Hepatocyte (in vitro differentiated cells): ENCODE results near the gene CACHD1. TPM values are rescaled to one million over a fixed set of nuclear protein-coding genes. Genes with fewer than 3 reads are reported as not detected.

Experiments
- DNase-seq: peaks from one replicate; pipeline ENCODE4 v3.0.0-alpha.2; 2016; ENCODE audit warnings: low spot score
- H2AFZ ChIP-seq: fragments of 200-600 bp; sonication (generic); 2 replicates; pipeline ENCODE4 v1.6.0; 2016; ENCODE audit warnings: antibody characterized with exemption, mild to moderate bottlenecking
- H3K27ac ChIP-seq: fragments of 200-600 bp; sonication (generic); 2 replicates; pipeline ENCODE4 v1.5.1; 2016; ENCODE audit warnings: mild to moderate bottlenecking
- H3K27me3 ChIP-seq: fragments of 200-600 bp; sonication (generic); 2 replicates; pipeline ENCODE4 v1.6.1; 2016
- H3K36me3 ChIP-seq: fragments of 200-600 bp; sonication (generic); replicated peaks from 2 replicates; pipeline ENCODE4 v1.5.1; 2016; ENCODE audit warnings: low read depth; ENCODE audit not compliant: insufficient read depth
- H3K4me1 ChIP-seq: fragments of 200-600 bp; sonication (generic); 2 replicates; pipeline ENCODE4 v1.5.1; 2016; ENCODE audit warnings: mild to moderate bottlenecking, moderate library complexity; ENCODE audit not compliant: insufficient read depth
- H3K4me2 ChIP-seq: fragments of 200-600 bp; sonication (generic); 2 replicates; pipeline ENCODE4 v1.6.0; 2016
- H3K4me3 ChIP-seq: fragments of 200-600 bp; sonication (generic); 2 replicates; pipeline ENCODE4 v1.5.1; 2016; ENCODE audit warnings: mild to moderate bottlenecking
- H3K79me2 ChIP-seq: fragments of 200-600 bp; sonication (generic); 2 replicates; pipeline ENCODE4 v1.6.0; 2017; ENCODE audit warnings: mild to moderate bottlenecking
- H3K9me2 ChIP-seq: fragments of 200-600 bp; sonication (generic); replicated peaks from 2 replicates; pipeline ENCODE4 v1.6.0; 2017; ENCODE audit warnings: mild to moderate bottlenecking; ENCODE audit not compliant: insufficient read depth
- H3K9me3 ChIP-seq: fragments of 200-600 bp; sonication (generic); 2 replicates; pipeline ENCODE4 v1.5.1; 2016; ENCODE audit warnings: low read depth, mild to moderate bottlenecking
- H4K20me1 ChIP-seq: fragments of 200-600 bp; sonication (generic); 2 replicates; pipeline ENCODE4 v1.6.0; 2016; ENCODE audit warnings: mild to moderate bottlenecking; ENCODE audit not compliant: insufficient read depth, poor library complexity, severe bottlenecking
- CTCF ChIP-seq: fragments of 200-600 bp; sonication (generic); IDR thresholded peaks from 2 replicates; pipeline ENCODE4 v1.5.1; 2016; ENCODE audit warnings: antibody characterized with exemption, mild to moderate bottlenecking; ENCODE audit not compliant: poor library complexity
- EZH2 ChIP-seq: fragments of 200-600 bp; sonication (generic); IDR thresholded peaks from 2 replicates; pipeline ENCODE4 v1.6.1; 2016; ENCODE audit warnings: antibody characterized with exemption, mild to moderate bottlenecking, borderline replicate concordance
- EZH2phosphoT487 ChIP-seq: fragments of 200-600 bp; sonication (generic); IDR thresholded peaks from one replicate; pipeline ENCODE4 v1.6.1; 2018; ENCODE audit warnings: antibody characterized with exemption, mild to moderate bottlenecking, low read depth, moderate library complexity; ENCODE audit not compliant: unreplicated experiment, severe bottlenecking
- WGBS: methylation state at CpG from one replicate; pipeline ENCODE4 v1.1.6; 2016; ENCODE audit warnings: low lambda C conversion rate; ENCODE audit errors: missing lambda C conversion rate; 5-methylcytosine and 5-hydroxymethylcytosine counted together
- polyA plus RNA-seq: library from polyadenylated mRNA; unstranded; fragments of >200 nt; fragmentation: Nextera tagmentation; extraction: Ambion mirVana; gene quantifications from 2 replicates; pipeline ENCODE4 v1.2.1, GENCODE V29; 2016
- total RNA-seq: library from RNA; depleted of rRNA; stranded (reverse); fragments of >200 nt; gene quantifications from 2 replicates; pipeline ENCODE4 v1.2.3, GENCODE V29; 2014

CACHD1 gene
- total and polyA plus RNA-seq, 2 experiments from 2014 or later, result 23.8 to 39.7 TPM

GRCh38 chr1:64581135-64581842 lies 111.4 kb downstream of the CACHD1 start:
- H3K9me2 ChIP-seq, result no peaks in the 10 kb centered on the region
- H3K27me3 ChIP-seq, result no peaks in the 10 kb centered on the region
- 66% methylated on average over 3 of the region's 3 CpGs for WGBS
- TF ChIP-seq CTCF (no peak), EZH2 (no peak), EZH2phosphoT487 (no peak)
- H2AFZ ChIP-seq, result no peak overlapping the region
- H3K79me2 ChIP-seq, result peaks cover 55% of the 10 kb centered on the region
- H3K4me3 ChIP-seq, result no peak overlapping the region
- H3K4me1 ChIP-seq, result peaks cover 6% of the 10 kb centered on the region
- no peak for DNase-seq
- H3K36me3 ChIP-seq, result no peaks in the 10 kb centered on the region
- H3K27ac ChIP-seq, result no peak overlapping the region
- H3K4me2 ChIP-seq, result no peak overlapping the region
- H3K9me3 ChIP-seq, result no peaks in the 10 kb centered on the region
- H4K20me1 ChIP-seq, result peaks cover 17% of the 10 kb centered on the region

GRCh38 chr1:64581843-64582185 lies 111.9 kb downstream of the CACHD1 start:
- TF ChIP-seq CTCF (no peak), EZH2 (no peak), EZH2phosphoT487 (no peak)

GRCh38 chr1:64584479-64584878 lies 114.5 kb downstream of the CACHD1 start:
- Histone ChIP-seq H3K27me3 (no peaks in the 10 kb centered on the region), H3K9me3 (no peaks in the 10 kb centered on the region), H3K4me1 (no peaks in the 10 kb centered on the region), H3K9me2 (no peaks in the 10 kb centered on the region), H3K79me2 (peaks cover 46% of the 10 kb centered on the region), H4K20me1 (peaks cover 5% of the 10 kb centered on the region), H3K4me3 (no peak overlapping the region), H2AFZ (no peak overlapping the region), H3K27ac (no peak overlapping the region), H3K4me2 (no peak overlapping the region), H3K36me3 (no peaks in the 10 kb centered on the region)
- peak; percentile 8 for TF ChIP-seq CTCF
- TF ChIP-seq EZH2, result no peak
- no peak for TF ChIP-seq EZH2phosphoT487
- WGBS, result 86% methylated on average over 1 of the region's 1 CpG
- no peak for DNase-seq

More at GRCh38 chr1:64581843-64582185, 111.9 kb downstream of the CACHD1 start:
- H3K4me2 ChIP-seq, result no peak overlapping the region
- H3K36me3 ChIP-seq, result no peaks in the 10 kb centered on the region
- no peaks in the 10 kb centered on the region for H3K9me3 ChIP-seq
- peaks cover 17% of the 10 kb centered on the region for H4K20me1 ChIP-seq
- H3K4me3 ChIP-seq, result no peak overlapping the region
- no peaks in the 10 kb centered on the region for H3K9me2 ChIP-seq
- WGBS, result 81% methylated on average over 4 of the region's 4 CpGs
- no peak for DNase-seq
- no peak overlapping the region for H2AFZ ChIP-seq
- peaks cover 53% of the 10 kb centered on the region for H3K79me2 ChIP-seq
- no peak overlapping the region for H3K27ac ChIP-seq
- H3K4me1 ChIP-seq, result peaks cover 6% of the 10 kb centered on the region
- H3K27me3 ChIP-seq, result no peaks in the 10 kb centered on the region
